ENCODE data around the gene TIMM23B. TPM values are rescaled to one million over a fixed set of nuclear protein-coding genes. Genes with fewer than 3 reads are reported as not detected.
"Not testable (repeated sequence)": the region's sequence is repeated elsewhere in the genome, so short reads cannot be mapped to it uniquely, and the experiment has no call there.

TIMM23B gene, protein sequence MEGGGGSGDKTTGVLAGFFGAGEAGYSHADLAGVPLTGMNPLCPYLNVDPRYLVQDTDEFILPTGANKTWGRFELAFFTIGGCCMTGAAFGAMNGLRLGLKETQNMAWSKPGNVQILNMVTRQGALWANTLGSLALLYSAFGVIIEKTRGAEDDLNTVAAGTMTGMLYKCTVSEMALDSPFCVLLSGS
- 9.9 TPM for polyA plus RNA-seq (2013, experiment 1 of 2; ENCODE audit: insufficient read length)
- polyA plus RNA-seq (2013, experiment 2 of 2; ENCODE audit: insufficient read length): 11.0 TPM

DNA sequence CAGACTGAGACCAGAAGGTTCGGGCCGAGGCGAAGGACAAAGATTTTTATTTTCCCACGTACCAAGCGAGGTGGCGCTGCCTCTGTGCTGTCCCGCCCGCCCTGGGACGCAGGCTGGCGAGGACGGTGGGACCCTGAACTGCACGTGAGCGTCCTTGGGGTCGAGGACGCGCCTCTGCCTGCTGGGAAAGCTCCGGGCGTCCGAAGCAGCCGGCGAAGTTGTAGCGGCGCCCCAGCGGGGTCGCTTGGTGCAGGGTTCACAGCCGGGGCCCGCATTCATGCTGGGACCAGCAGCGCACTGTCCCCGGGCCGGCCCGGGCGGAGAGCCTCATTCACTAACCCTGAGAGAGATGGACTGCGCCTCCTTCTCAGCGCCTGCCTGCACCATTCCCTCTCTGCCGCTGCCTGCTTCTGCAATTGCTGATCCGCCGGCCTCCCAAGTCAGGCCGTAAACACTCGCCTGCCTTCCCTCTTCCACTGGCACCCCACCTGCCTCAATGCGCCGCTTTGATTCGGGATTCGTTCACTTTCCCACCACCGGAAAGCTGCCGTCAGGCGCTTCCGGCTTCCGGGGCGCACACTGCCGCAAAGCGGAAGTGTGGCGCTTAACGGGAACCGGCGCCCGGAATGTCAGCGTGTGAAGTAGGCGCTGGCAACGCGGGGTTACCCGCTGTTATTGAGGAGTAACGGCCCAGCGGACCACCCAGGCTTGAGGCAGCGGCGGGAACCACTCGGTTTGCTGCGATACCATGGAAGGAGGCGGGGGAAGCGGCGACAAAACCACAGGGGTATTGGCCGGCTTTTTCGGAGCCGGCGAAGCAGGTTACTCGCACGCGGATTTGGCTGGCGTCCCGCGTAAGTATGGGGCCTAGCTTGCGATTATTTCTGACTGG, at the start of gene TIMM23B, which contains the start of gene PARG:
Gene TIMM23B (plus strand): TSS at position 607 of the 892 bp plus-strand sequence. CDS start 142 bp downstream, at position 749.
Gene PARG (minus strand): TSS at position 581 of the 892 bp plus-strand sequence. CDS start 302 bp downstream, at position 279.
- DNase-seq: peak; percentile 81

DNA sequence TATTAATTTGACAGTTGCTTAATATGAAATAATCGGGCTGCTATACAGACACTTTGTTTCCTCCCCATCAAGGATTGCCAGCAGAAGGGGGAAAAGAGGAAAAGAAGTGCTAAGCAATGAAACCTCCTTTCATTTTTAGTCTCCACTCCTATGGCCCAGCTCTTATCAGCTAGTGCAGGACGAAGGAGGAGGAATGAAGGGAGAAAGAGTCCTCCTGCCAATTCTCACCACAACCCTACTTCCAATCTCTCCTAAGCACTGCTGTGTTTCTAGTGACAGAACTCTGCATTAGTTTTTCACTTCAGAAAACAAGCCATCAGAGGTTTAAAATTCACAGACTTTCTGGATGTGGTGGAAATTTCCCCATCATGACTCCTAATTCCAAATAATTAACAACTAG, 41.9 kb upstream of the TIMM23B start:
- not testable (repeated sequence) for DNase-seq

- DNase-seq: not testable (repeated sequence)
These were observed 41.4 kb upstream of the TIMM23B start for GRCh38 chr10:49900406-49900805.

DNA sequence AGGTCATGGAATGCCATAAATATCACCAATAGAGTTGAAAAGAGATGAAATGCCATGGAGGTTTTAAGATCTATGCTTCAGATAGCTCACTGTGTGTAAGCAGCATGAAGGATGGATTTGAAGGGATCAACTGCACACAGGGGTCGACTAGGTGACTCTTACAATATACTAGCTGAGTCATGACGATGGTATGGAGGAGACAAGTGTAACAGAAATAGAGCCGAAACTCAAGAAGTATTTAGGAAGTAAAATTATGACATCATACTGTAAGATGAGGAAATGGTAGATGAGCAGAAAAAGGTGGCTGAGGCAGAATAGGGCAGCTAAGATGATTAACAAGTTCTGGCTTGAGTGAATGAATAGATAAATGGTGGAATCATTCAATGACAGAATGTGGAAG, 38.0 kb upstream of the TIMM23B start:
- not testable (repeated sequence) for DNase-seq

DNA sequence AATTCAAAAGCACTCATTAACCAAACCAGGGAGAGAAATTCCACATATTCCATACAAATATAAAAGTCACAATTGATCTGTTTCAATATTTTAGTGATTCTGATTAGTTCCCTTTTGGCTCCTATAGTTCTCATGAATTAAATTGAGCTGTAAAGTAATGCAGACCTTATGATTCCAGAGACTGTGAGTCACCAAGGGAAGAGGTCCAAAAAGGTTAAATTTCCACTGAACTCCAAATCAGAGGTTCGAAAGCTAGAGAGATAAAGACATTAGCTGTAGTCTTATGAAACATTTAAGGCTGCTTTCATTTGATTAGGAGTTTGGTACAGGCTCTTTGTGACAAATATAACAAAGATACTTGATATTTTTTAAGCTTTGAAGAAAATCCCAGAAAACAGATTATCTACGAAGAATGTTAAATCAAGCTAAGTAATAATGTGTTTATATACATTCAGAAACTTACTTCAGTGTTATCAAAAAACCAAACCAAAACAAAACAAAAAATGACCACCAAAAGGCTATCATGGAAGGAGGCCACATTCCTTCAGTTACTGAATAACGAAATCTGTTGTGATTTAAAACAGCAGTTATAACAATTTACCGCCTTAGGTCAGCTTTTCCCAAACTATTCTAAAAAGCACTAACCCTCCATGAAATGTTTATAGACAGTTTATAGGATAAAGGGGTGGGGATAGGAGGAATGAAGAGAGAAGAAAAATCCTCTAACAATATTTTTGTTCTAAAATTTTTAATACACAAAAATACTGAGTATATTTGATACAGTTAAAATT, 33.4 kb upstream of the TIMM23B start:
- DNase-seq: not testable (repeated sequence)

- DNase-seq: not testable (repeated sequence)
These were observed 31.6 kb upstream of the TIMM23B start for GRCh38 chr10:49910295-49910694.

GRCh38 chr10:49916451-49916850, 25.4 kb upstream of the TIMM23B start:
- DNase-seq: not testable (repeated sequence)

DNA sequence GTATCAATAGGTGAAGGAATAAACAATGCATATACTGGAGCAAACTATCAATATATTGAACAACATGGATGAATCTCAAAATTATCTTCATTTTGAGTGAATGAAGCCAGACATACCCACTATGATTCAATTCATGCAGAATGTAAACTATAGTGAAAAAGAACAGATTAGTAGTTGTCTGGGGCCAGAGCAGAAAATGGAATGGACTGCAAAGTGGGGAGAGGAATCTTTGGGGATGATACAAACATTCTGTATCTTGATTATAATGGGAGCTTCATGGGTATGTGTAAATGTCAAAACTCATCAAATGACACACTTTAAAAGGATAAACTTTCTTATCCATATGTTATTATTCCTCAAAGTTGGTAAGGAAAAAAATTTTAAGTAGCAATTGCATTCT, 23.9 kb upstream of the TIMM23B start:
- DNase-seq: not testable (repeated sequence)

GRCh38 chr10:49922041-49922440, 19.8 kb upstream of the TIMM23B start:
- DNase-seq: not testable (repeated sequence)

- DNase-seq: not testable (repeated sequence)
These were observed 18.3 kb upstream of the TIMM23B start for GRCh38 chr10:49923572-49923971.

DNA sequence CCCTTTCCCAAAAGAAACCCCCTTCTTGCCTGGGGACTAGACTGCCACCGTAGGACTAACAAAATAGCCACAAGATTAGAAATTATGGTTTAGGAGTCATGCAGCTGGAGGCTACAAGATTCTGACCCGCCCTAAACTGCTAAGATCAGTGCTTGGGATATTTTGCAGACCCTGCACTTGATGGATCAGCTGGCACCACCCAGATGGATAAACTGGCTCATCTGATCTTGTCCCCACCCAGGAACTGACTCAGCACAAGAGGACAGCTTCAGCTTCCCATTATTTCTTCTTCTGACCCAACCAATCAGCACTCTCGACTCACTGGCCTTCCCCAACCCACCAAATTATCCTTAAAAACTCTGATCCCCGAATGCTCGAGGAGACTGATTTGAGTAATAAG, 10.6 kb upstream of the TIMM23B start:
- DNase-seq: not testable (repeated sequence)

GRCh38 chr10:49931959-49932728, 9.7 kb upstream of the TIMM23B start:
- DNase-seq: not testable (repeated sequence)

- DNase-seq: not testable (repeated sequence)
These were observed 469 bp downstream of the TIMM23B start for GRCh38 chr10:49942339-49942705.

GRCh38 chr10:49943607-49944006, 1.8 kb downstream of the TIMM23B start:
- DNase-seq: not testable (repeated sequence)

GRCh38 chr10:49948142-49948541, 6.3 kb downstream of the TIMM23B start:
- DNase-seq: not testable (repeated sequence)

GRCh38 chr10:49948737-49949136, 6.9 kb downstream of the TIMM23B start:
- not testable (repeated sequence) for DNase-seq

DNA sequence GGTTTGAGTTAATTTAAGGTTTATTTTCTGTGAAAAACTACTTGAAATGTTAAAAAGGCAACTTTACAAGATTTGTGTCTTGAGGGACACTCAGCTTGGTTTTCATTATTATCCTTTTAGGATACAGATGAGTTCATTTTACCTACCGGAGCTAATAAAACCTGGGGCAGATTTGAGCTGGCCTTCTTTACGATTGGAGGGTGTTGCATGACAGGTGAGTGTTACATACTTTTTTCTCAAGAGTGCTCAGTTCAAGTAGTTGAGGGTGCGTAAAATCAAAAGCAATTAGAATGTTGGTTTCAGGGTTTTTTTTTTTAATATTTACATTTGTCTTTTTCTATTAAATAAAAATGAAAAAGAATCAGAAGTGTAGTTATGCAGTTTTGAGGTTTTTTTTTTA, 10.2 kb downstream of the TIMM23B start:
- not testable (repeated sequence) for DNase-seq

GRCh38 chr10:49953122-49953521, 11.3 kb downstream of the TIMM23B start:
- not testable (repeated sequence) for DNase-seq

DNA sequence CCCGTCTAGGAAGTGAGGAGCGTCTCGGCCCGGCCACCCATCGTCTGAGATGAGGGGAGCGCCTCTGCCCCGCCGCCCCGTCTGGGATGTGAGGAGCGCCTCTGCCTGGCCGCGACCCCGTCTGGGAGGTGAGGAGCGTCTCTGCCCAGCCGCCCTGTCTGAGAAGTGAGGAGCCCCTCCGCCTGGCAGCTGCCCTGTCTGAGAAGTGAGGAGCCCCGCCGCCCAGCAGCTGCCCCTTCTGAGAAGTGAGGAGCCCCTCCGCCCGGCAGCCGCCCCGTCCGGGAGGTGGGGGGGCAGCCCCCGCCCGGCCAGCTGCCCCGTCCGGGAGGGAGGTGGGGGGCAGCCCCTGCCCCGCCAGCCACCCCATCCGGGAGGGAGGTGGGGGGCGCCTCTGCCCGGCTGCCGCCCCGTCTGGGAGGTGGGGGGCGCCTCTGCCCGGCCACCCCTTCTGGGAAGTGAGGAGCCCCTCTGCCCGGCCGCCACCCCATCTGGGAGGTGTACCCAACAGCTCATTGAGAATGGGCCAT, 28.5 kb downstream of the TIMM23B start:
- DNase-seq: not testable (repeated sequence)

GRCh38 chr10:49971466-49971865, 29.6 kb downstream of the TIMM23B start:
- DNase-seq: not testable (repeated sequence)

DNA sequence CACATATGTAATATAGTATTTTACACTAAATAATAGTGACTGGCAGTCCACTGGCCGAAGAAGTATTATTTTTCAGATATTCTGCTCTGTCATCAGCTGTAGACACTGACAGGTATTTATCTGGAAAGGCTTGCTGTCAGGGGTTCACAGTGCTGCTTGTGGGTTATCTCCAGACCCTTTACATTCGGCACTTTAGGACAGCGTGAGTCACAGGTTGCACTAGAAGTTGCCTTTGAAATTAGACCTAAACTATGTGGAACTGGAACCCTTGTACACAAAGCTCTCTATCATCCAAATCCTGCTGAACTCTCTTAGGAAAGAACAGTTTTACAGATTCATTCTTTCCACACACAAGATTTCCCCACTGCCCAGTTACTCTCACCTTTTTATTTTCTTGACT, 30.2 kb downstream of the TIMM23B start:
- not testable (repeated sequence) for DNase-seq
